Right lobe of liver (tissue), 4 donors: Measurements from ENCODE around the gene ABCD4.

Experiments
- POLR2A ChIP-seq: fragments of 450-650 bp; IDR thresholded peaks from one replicate; pipeline ENCODE4 v1.6.1; 2017; ENCODE audit warnings: antibody characterized with exemption, mild to moderate bottlenecking
- TF ChIP-seq, protein P1 (sequence below), 4 donors: fragments of 200-600 bp in 3 of 4; fragments of 450-650 bp in 1 of 4; IDR thresholded peaks; one replicate each; pipeline versions ENCODE4 v1.5.1 to v1.8.0; 2016 to 2022; ENCODE audit warnings: antibody characterized with exemption in 4 of 4, mild to moderate bottlenecking in 2 of 4
- donor health status: DM: no; HTN: no; CAD: no.
- donor health status: DM: no; HTN: no; CAD: no.
- donor health status: DM: no; HTN: yes; CAD: no.

DNA sequence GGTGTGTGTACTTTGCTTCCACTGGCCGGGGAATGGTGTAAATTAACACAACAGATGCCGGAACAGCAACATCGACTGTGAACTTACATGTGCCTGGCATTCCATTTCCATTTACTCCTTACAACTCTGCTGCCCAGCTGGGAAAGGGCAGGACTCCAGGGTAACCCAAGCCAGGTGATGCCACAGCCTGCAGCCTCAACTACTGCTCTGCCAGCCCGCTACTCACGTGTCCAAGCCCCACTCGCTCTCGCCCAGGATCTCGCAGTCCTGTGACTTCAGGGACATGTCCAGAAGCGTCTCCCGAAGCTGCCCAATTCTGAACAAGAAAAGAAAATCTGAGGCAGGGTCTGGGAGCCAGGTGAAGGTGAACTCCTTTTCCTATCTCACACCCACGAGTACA lies 10.7 kb downstream of the ABCD4 start:
- TF ChIP-seq, protein P1, sequence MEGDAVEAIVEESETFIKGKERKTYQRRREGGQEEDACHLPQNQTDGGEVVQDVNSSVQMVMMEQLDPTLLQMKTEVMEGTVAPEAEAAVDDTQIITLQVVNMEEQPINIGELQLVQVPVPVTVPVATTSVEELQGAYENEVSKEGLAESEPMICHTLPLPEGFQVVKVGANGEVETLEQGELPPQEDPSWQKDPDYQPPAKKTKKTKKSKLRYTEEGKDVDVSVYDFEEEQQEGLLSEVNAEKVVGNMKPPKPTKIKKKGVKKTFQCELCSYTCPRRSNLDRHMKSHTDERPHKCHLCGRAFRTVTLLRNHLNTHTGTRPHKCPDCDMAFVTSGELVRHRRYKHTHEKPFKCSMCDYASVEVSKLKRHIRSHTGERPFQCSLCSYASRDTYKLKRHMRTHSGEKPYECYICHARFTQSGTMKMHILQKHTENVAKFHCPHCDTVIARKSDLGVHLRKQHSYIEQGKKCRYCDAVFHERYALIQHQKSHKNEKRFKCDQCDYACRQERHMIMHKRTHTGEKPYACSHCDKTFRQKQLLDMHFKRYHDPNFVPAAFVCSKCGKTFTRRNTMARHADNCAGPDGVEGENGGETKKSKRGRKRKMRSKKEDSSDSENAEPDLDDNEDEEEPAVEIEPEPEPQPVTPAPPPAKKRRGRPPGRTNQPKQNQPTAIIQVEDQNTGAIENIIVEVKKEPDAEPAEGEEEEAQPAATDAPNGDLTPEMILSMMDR (IDR thresholded peaks at IDR 0.05): no peak
- no peak for TF ChIP-seq POLR2A
